K562 (cell line): ENCODE measurements around the gene ARHGAP22. TPM values are rescaled to one million over a fixed set of nuclear protein-coding genes. Genes with fewer than 3 reads are reported as not detected.

Source experiments
- BRD9 ChIP-seq: fragments of 450-650 bp; IDR thresholded peaks from 2 replicates; pipeline ENCODE4 v1.6.1; 2018; ENCODE audit warnings: low read depth; ENCODE audit not compliant: partially characterized antibody
- FOS ChIP-seq: IDR thresholded peaks from 3 replicates; pipeline ENCODE4 v1.6.1; 2011; ENCODE audit not compliant: insufficient read length; ENCODE audit errors: extremely low read depth
- NR3C1 ChIP-seq: sonication (generic); formaldehyde crosslinking; IDR thresholded peaks from 2 replicates; pipeline ENCODE4 v1.8.1; 2022; ENCODE audit warnings: missing genetic modification reagents
- RCOR1 ChIP-seq, 2 experiments: IDR thresholded peaks; 2 replicates each; pipeline ENCODE4 v1.6.1; 2012; ENCODE audit warnings: low read depth in 2 of 2, low read length in 2 of 2, borderline replicate concordance in 1 of 2, improper control_type of control experiment in 1 of 2
- ZBTB7A ChIP-seq: IDR thresholded peaks from 2 replicates; pipeline ENCODE4 v1.6.1; 2011; ENCODE audit warnings: low read depth, mild to moderate bottlenecking, low read length, moderate library complexity, borderline replicate concordance; ENCODE audit not compliant: control insufficient read depth
- polyA plus RNA-seq, 8 experiments: library from polyadenylated mRNA; depleted of rRNA in 4 of 8; stranded (reverse) in 5 of 8; unstranded in 3 of 8; fragments of >200 nt; fragmentation: Nextera tagmentation in 2 of 8; fragmentation: Illumina TruSeq in 1 of 8; extraction: Ambion mirVana in 2 of 8; extraction: Trizol in 1 of 8; gene quantifications; 2 replicates each; pipeline versions ENCODE4 v1.2.1 to v1.2.3, GENCODE V29; 2011 to 2014; ENCODE audit warnings: inconsistent platforms in 1 of 8, missing spikeins in 1 of 8
- total RNA-seq, 7 experiments: library from RNA; depleted of rRNA in 6 of 7; stranded (reverse); fragments of >200 nt in 6 of 7; fragmentation: Illumina TruSeq in 2 of 7; extraction: Trizol in 2 of 7; gene quantifications; 2 replicates each; pipeline versions ENCODE4 v1.2.1 to v1.2.3, GENCODE V29; 2011 to 2021; ENCODE audit warnings: low replicate concordance in 1 of 7
- TF ChIP-seq, protein P1 (sequence below): fragments of 250-450 bp; sonication (Bioruptor Pico); IDR thresholded peaks from 2 replicates; pipeline ENCODE4 v1.5.0; 2021
- TF ChIP-seq, protein P2 (sequence below): fragments of 450-650 bp; IDR thresholded peaks from 2 replicates; pipeline ENCODE4 v1.6.1; 2016; ENCODE audit warnings: low read depth
- TF ChIP-seq, protein P3 (sequence below), 3 experiments: fragments of 200-800 bp in 1 of 3; fragments of 250-450 bp in 1 of 3; fragments of 450-650 bp in 1 of 3; sonication (Bioruptor Pico) in 1 of 3; sonication (Bioruptor generic) in 1 of 3; formaldehyde crosslinking in 1 of 3; IDR thresholded peaks; 2 replicates each; pipeline versions ENCODE4 v1.6.1 to v1.8.0; 2016 to 2022; ENCODE audit warnings: mild to moderate bottlenecking in 2 of 3, missing genetic modification characterization in 2 of 3, missing compliant biosample characterization in 1 of 3, moderate library complexity in 1 of 3
- TF ChIP-seq, protein P4 (sequence below), 2 experiments: IDR thresholded peaks in 1 of 2; conservative IDR thresholded peaks in 1 of 2; 2 replicates each; pipeline ENCODE4 v1.6.1; 2016; ENCODE audit warnings: low read depth in 2 of 2, mild to moderate bottlenecking in 1 of 2, missing compliant biosample characterization in 1 of 2, missing genetic modification characterization in 1 of 2, moderate library complexity in 1 of 2

ARHGAP22 gene
- total and polyA plus RNA-seq, 9 of the 15 experiments (the other 6 are each of a cell fraction or from before 2014, with no cell fraction given) = 1.3 to 28.1 (median 12.7) TPM

DNA sequence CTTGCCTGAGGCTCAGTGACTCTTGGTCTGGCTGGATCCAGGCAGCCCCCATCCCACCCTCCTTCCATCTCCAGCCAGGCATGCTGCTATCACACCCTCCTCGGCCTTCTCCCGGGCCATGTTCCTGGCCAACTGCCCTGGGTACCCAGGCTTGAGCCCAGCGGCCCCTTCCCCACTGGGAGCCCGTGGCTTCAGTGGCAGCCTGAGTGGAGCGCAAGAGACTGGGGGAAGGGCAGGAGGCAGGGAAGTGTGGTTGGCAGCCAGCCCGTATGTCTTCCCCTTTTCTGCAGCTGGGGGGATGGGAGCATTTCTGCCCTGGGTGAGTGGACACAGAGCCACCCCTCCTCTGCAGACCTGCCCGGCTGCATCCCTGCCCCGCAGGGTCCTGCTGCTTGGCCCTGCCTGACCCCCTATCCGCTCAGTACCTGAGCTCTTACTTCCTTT is 148.5 kb downstream of the ARHGAP22 start (continued):
- TF ChIP-seq ZBTB7A (peak; percentile 42; the same call in 1 of the 2 replicates), BRD9 (no peak), NR3C1 (no peak), RCOR1 (IDR thresholded peaks at IDR 0.05; ENCODE audit: borderline replicate concordance in 1 of 2, low read depth in 2 of 2, low read length in 2 of 2) (peak in 1 of 2 experiments; percentile 48; a peak in 2 of 4 replicates), FOS (no peak)
- TF ChIP-seq, protein P1, sequence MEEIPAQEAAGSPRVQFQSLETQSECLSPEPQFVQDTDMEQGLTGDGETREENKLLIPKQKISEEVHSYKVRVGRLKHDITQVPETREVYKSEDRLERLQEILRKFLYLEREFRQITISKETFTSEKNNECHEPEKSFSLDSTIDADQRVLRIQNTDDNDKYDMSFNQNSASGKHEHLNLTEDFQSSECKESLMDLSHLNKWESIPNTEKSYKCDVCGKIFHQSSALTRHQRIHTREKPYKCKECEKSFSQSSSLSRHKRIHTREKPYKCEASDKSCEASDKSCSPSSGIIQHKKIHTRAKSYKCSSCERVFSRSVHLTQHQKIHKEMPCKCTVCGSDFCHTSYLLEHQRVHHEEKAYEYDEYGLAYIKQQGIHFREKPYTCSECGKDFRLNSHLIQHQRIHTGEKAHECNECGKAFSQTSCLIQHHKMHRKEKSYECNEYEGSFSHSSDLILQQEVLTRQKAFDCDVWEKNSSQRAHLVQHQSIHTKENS = no peak
- TF ChIP-seq, protein P2, sequence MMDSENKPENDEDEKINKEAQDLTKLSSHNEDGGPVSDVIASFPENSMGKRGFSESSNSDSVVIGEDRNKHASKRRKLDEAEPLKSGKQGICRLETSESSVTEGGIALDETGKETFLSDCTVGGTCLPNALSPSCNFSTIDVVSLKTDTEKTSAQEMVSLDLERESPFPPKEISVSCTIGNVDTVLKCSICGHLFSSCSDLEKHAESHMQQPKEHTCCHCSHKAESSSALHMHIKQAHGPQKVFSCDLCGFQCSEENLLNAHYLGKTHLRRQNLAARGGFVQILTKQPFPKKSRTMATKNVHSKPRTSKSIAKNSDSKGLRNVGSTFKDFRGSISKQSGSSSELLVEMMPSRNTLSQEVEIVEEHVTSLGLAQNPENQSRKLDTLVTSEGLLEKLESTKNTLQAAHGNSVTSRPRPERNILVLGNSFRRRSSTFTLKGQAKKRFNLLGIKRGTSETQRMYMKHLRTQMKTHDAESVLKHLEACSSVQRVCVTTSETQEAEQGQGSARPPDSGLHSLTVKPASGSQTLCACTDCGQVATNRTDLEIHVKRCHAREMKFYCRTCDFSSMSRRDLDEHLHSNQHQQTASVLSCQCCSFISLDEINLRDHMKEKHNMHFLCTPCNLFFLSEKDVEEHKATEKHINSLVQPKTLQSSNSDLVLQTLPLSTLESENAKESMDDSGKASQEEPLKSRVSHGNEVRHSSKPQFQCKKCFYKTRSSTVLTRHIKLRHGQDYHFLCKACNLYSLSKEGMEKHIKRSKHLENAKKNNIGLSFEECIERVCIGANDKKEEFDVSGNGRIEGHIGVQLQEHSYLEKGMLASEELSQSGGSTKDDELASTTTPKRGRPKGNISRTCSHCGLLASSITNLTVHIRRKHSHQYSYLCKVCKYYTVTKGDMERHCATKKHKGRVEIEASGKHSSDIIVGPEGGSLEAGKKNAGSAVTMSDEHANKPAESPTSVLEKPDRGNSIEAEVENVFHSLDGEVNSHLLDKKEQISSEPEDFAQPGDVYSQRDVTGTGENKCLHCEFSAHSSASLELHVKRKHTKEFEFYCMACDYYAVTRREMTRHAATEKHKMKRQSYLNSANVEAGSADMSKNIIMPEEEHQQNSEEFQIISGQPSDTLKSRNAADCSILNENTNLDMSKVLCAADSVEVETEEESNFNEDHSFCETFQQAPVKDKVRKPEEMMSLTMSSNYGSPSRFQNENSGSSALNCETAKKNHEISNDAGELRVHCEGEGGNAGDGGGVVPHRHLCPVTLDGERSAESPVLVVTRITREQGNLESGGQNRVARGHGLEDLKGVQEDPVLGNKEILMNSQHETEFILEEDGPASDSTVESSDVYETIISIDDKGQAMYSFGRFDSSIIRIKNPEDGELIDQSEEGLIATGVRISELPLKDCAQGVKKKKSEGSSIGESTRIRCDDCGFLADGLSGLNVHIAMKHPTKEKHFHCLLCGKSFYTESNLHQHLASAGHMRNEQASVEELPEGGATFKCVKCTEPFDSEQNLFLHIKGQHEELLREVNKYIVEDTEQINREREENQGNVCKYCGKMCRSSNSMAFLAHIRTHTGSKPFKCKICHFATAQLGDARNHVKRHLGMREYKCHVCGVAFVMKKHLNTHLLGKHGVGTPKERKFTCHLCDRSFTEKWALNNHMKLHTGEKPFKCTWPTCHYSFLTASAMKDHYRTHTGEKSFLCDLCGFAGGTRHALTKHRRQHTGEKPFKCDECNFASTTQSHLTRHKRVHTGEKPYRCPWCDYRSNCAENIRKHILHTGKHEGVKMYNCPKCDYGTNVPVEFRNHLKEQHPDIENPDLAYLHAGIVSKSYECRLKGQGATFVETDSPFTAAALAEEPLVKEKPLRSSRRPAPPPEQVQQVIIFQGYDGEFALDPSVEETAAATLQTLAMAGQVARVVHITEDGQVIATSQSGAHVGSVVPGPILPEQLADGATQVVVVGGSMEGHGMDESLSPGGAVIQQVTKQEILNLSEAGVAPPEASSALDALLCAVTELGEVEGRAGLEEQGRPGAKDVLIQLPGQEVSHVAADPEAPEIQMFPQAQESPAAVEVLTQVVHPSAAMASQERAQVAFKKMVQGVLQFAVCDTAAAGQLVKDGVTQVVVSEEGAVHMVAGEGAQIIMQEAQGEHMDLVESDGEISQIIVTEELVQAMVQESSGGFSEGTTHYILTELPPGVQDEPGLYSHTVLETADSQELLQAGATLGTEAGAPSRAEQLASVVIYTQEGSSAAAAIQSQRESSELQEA = no peak
- TF ChIP-seq, protein P3, sequence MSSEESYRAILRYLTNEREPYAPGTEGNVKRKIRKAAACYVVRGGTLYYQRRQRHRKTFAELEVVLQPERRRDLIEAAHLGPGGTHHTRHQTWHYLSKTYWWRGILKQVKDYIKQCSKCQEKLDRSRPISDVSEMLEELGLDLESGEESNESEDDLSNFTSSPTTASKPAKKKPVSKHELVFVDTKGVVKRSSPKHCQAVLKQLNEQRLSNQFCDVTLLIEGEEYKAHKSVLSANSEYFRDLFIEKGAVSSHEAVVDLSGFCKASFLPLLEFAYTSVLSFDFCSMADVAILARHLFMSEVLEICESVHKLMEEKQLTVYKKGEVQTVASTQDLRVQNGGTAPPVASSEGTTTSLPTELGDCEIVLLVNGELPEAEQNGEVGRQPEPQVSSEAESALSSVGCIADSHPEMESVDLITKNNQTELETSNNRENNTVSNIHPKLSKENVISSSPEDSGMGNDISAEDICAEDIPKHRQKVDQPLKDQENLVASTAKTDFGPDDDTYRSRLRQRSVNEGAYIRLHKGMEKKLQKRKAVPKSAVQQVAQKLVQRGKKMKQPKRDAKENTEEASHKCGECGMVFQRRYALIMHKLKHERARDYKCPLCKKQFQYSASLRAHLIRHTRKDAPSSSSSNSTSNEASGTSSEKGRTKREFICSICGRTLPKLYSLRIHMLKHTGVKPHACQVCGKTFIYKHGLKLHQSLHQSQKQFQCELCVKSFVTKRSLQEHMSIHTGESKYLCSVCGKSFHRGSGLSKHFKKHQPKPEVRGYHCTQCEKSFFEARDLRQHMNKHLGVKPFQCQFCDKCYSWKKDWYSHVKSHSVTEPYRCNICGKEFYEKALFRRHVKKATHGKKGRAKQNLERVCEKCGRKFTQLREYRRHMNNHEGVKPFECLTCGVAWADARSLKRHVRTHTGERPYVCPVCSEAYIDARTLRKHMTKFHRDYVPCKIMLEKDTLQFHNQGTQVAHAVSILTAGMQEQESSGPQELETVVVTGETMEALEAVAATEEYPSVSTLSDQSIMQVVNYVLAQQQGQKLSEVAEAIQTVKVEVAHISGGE (CRISPR knock-in tag; IDR thresholded peaks at IDR 0.05) = no peak
- TF ChIP-seq, protein P4, sequence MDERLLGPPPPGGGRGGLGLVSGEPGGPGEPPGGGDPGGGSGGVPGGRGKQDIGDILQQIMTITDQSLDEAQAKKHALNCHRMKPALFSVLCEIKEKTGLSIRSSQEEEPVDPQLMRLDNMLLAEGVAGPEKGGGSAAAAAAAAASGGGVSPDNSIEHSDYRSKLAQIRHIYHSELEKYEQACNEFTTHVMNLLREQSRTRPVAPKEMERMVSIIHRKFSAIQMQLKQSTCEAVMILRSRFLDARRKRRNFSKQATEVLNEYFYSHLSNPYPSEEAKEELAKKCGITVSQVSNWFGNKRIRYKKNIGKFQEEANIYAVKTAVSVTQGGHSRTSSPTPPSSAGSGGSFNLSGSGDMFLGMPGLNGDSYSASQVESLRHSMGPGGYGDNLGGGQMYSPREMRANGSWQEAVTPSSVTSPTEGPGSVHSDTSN (CRISPR knock-in tag; IDR thresholded peaks at IDR 0.05; ENCODE audit: low read depth) = no peak
- TF ChIP-seq, protein P4 (tag; conservative IDR thresholded peaks at IDR 0.05; ENCODE audit: low read depth) = no peak
